ENCODE data around the gene ARMC3.

DNA sequence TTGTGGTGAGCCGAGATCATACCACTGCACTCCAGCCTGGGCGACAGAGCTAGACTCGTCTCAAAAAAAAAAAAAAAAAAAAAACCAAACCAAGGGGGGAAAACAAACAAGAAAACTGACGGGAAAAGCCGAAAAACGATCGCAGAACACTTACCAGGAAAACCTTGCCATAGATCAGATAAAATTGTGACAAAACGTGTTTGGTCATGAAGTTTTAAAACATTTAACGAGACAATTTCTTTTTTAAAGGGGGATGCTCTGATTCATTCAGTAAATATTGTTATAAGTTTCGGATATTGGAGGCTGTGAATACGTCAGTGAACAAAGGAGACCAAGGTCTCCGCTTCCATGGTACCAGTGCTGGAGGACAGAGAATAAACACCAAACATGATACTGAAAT is 77.3 kb downstream of the ARMC3 start:
- no peak for TF ChIP-seq EZH2 (IDR thresholded peaks at IDR 0.05)
- no peak for TF ChIP-seq POLR2AphosphoS5 (IDR thresholded peaks at IDR 0.05; ENCODE audit: borderline replicate concordance, low read depth, low read length)
